ENCODE measurements around the gene SIDT1.

Gene SIDT1

DNA sequence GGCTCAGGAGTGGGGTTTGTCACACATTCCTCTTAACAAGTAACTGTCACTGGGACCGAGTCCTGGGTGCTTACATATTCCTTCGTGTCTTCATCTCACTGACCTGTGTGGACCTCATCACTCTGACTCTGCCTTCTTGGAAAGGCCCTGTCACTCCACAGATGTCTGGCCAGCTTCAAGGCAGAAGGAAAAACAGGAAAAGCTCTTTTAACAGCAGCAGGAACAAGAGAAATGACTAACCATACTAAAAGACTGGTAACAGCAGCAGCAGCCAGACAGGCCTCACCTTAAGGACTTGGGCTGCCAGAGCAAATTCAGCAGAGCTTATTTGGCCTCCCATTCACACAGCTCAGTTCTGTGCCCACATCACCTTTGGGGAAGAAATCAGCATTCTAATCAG lies 96.0 kb downstream of the SIDT1 start:
- Histone ChIP-seq H3K9me3 (ENCODE audit: insufficient read depth, low read length) (no peaks in the 10 kb centered on the region), H3K27me3 (ENCODE audit: low read depth, low read length) (no peaks in the 10 kb centered on the region), H3K4me3 (ENCODE audit: low read length) (no peak overlapping the region), H3K9ac (ENCODE audit: low read length) (no peak overlapping the region), H4K20me1 (ENCODE audit: insufficient read depth, low read length) (no peaks in the 10 kb centered on the region), H3K79me2 (ENCODE audit: low read length) (no peaks in the 10 kb centered on the region), H2AFZ (ENCODE audit: low read depth, low read length) (no peak overlapping the region), H3K4me2 (ENCODE audit: low read length) (no peak overlapping the region), H3K4me1 (ENCODE audit: low read length) (peaks cover 43% of the 10 kb centered on the region), H3K27ac (ENCODE audit: low read length) (no peak overlapping the region), H3K36me3 (replicated peaks; ENCODE audit: low read depth, low read length) (no peaks in the 10 kb centered on the region)
- TF ChIP-seq EZH2phosphoT487 (IDR thresholded peaks at IDR 0.05; ENCODE audit: low read depth) = no peak
- TF ChIP-seq, protein P1, sequence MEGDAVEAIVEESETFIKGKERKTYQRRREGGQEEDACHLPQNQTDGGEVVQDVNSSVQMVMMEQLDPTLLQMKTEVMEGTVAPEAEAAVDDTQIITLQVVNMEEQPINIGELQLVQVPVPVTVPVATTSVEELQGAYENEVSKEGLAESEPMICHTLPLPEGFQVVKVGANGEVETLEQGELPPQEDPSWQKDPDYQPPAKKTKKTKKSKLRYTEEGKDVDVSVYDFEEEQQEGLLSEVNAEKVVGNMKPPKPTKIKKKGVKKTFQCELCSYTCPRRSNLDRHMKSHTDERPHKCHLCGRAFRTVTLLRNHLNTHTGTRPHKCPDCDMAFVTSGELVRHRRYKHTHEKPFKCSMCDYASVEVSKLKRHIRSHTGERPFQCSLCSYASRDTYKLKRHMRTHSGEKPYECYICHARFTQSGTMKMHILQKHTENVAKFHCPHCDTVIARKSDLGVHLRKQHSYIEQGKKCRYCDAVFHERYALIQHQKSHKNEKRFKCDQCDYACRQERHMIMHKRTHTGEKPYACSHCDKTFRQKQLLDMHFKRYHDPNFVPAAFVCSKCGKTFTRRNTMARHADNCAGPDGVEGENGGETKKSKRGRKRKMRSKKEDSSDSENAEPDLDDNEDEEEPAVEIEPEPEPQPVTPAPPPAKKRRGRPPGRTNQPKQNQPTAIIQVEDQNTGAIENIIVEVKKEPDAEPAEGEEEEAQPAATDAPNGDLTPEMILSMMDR (IDR thresholded peaks at IDR 0.05; ENCODE audit: low read depth, low read length) = no peak

DNA sequence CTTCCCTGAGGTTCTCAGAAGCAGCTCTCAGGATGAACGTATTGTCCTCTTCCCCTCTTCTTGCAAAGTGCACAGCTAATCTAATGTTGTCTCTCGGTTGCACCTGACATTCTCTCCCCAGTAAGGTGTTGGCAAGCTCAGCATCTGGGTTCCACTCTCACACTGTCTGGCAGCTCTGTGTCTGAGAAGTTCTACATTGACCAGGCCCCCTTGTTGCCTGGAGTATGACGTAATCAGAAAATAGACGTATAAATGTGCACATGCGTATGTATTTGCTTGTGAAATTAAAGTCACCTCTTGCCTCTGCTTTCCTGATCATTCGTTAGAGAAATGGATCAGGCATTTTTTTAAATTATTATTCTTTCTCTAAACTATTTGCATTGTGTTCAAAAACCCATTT lies 96.4 kb downstream of the SIDT1 start:
- no peak overlapping the region for H3K9ac ChIP-seq (ENCODE audit: low read length)
- H3K9me3 ChIP-seq (ENCODE audit: insufficient read depth, low read length) = no peaks in the 10 kb centered on the region

DNA sequence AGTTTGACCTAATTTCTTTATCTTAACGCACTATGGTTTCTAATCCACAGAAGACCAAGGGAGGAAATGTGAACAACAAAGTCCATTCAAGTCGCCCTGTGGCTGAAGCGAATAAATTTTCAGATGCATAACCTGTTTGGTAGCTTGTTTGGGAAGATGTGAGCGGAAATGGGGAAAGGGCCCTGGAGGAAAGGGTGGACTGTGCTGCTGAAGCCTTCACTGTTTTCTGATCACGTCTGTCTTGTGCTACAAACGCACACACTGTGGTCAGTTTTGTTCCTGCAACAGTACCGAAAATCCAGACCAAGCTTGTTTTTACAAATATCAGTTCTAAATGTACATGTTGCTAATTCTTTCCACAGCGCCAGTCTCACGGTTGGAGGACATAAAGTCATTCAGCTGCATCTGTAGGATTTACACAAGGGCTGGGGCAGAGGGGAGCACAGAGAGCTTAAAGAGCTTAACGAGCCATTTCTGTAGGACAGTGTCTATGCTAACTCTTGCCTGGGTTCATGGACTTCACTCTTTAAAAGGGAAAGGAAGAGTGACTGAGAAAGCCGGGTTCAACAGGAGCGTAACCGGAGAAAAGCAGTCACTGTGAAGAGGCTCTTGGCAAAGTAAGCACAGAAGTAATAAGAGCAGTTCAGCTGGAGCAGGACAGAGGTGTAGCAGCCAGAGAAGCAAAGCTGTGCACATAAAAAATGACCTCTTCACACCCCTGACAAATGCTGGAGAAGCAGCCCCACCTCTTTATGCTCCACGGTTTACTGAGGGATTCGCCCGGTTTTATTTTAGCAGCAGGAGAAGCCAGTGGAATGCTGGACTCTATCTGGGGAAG lies 97.4 kb downstream of the SIDT1 start:
- H3K9me3 ChIP-seq (ENCODE audit: insufficient read depth, low read length) = no peaks in the 10 kb centered on the region
- H3K36me3 ChIP-seq (replicated peaks; ENCODE audit: low read depth, low read length) = no peaks in the 10 kb centered on the region
- no peaks in the 10 kb centered on the region for H3K27me3 ChIP-seq (ENCODE audit: low read depth, low read length)
- no peak overlapping the region for H2AFZ ChIP-seq (ENCODE audit: low read depth, low read length)
- H4K20me1 ChIP-seq (ENCODE audit: insufficient read depth, low read length) = no peaks in the 10 kb centered on the region
- H3K4me2 ChIP-seq (ENCODE audit: low read length) = no peak overlapping the region
- no peak overlapping the region for H3K4me3 ChIP-seq (ENCODE audit: low read length)
- H3K79me2 ChIP-seq (ENCODE audit: low read length) = no peaks in the 10 kb centered on the region
- H3K4me1 ChIP-seq (ENCODE audit: low read length) = peaks cover 43% of the 10 kb centered on the region
- TF ChIP-seq, protein P1 (IDR thresholded peaks at IDR 0.05; ENCODE audit: low read depth, low read length) = no peak
- TF ChIP-seq EZH2phosphoT487 (IDR thresholded peaks at IDR 0.05; ENCODE audit: low read depth) = no peak
- no peak overlapping the region for H3K9ac ChIP-seq (ENCODE audit: low read length)
- no peak overlapping the region for H3K27ac ChIP-seq (ENCODE audit: low read length)

More for the DNA sequence above, 96.4 kb downstream of the SIDT1 start:
- Histone ChIP-seq H3K27ac (ENCODE audit: low read length) (no peak overlapping the region), H3K36me3 (replicated peaks; ENCODE audit: low read depth, low read length) (no peaks in the 10 kb centered on the region), H3K79me2 (ENCODE audit: low read length) (no peaks in the 10 kb centered on the region), H3K4me2 (ENCODE audit: low read length) (no peak overlapping the region), H4K20me1 (ENCODE audit: insufficient read depth, low read length) (no peaks in the 10 kb centered on the region), H2AFZ (ENCODE audit: low read depth, low read length) (no peak overlapping the region), H3K4me1 (ENCODE audit: low read length) (peaks cover 43% of the 10 kb centered on the region), H3K4me3 (ENCODE audit: low read length) (no peak overlapping the region), H3K27me3 (ENCODE audit: low read depth, low read length) (no peaks in the 10 kb centered on the region)
- TF ChIP-seq, protein P1 (IDR thresholded peaks at IDR 0.05; ENCODE audit: low read depth, low read length) = no peak
- no peak for TF ChIP-seq EZH2phosphoT487 (IDR thresholded peaks at IDR 0.05; ENCODE audit: low read depth)

DNA sequence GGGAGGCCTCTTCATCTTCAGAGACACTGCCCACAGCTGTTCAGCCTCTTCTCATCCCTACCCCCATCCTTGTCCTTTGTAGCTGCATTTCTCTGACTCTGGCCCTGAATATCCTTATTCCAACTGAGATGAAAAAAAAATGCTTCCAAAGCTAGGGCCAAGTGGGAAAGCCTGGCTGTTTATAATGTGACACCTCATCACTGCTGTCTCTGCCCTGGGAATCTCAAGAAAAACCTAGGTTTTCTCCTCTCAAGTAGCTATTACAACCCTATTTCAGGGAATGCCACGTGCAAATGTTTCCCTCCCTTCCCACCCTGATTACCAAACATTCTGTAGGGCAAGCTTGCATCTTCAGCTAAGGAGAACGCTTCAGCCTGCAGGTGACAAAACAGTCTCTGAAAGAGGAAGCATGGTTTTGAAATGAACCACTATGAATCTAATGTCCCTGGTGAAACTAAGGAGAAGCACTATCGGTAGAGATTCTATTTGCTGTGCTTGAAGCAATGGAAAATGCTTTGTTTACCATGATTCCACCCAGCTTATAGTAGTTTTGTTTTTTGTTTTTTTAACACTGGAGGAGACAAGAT lies 98.7 kb downstream of the SIDT1 start:
- H3K9me3 ChIP-seq (ENCODE audit: insufficient read depth, low read length) = no peaks in the 10 kb centered on the region
- H2AFZ ChIP-seq (ENCODE audit: low read depth, low read length) = no peak overlapping the region
- no peak for TF ChIP-seq EZH2phosphoT487 (IDR thresholded peaks at IDR 0.05; ENCODE audit: low read depth)
- TF ChIP-seq, protein P1 (IDR thresholded peaks at IDR 0.05; ENCODE audit: low read depth, low read length) = no peak
- peak overlapping the region; percentile 29 for H3K4me3 ChIP-seq (ENCODE audit: low read length)
- H4K20me1 ChIP-seq (ENCODE audit: insufficient read depth, low read length) = no peaks in the 10 kb centered on the region
- no peaks in the 10 kb centered on the region for H3K79me2 ChIP-seq (ENCODE audit: low read length)
- no peak overlapping the region for H3K9ac ChIP-seq (ENCODE audit: low read length)
- no peaks in the 10 kb centered on the region for H3K36me3 ChIP-seq (replicated peaks; ENCODE audit: low read depth, low read length)
- no peak overlapping the region for H3K27ac ChIP-seq (ENCODE audit: low read length)
- H3K4me2 ChIP-seq (ENCODE audit: low read length) = peak overlapping the region; percentile 50
- no peaks in the 10 kb centered on the region for H3K27me3 ChIP-seq (ENCODE audit: low read depth, low read length)
- peaks cover 36% of the 10 kb centered on the region for H3K4me1 ChIP-seq (ENCODE audit: low read length)
